Stimulated activated CD4-positive, alpha-beta T cell treated with anti-CD3 and anti-CD28 coated beads, TNF-alpha, amount 100 ng/mL, for 24 hours (primary cell): ENCODE results near the gene NUDT2.

Source experiments
- DNase-seq, 3 experiments: peaks; one replicate each; pipeline ENCODE4 v3.0.0-alpha.2; 2020; ENCODE audit warnings: low read depth in 3 of 3

NUDT2 gene

DNA sequence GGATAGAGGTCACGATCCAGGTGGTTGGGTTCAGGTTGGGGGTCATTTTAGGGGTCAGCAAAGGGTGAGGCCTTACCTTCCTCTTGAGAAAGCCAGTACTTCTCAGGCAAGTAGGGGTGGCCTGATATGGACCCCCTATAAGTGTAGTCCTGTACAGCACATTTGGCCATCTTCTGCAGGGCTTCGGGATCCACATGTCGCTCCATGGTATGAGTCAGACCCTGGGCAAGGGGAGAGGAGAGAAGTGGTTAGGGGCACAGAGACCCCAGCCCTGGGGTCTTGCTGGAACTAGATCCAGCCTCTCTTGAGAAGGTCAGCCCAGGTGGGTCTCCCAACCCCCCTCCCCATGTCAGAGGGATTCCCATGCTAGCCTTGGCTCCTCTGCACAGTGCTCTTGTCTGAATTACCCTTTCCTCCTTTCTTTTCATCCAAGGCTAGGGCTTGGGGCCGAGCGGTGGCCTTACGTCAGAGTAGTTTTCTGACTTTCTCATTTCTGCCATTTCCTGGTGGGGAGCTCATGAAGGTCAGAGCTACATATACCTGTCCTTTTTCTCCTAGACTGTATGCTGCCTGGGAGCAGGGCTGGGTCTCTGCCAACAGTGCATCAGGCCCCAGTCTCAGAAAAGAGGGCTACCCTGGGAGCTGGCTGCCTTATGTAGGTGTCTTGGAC, 56.3 kb downstream of the NUDT2 start:
- DNase-seq = no peak

DNA sequence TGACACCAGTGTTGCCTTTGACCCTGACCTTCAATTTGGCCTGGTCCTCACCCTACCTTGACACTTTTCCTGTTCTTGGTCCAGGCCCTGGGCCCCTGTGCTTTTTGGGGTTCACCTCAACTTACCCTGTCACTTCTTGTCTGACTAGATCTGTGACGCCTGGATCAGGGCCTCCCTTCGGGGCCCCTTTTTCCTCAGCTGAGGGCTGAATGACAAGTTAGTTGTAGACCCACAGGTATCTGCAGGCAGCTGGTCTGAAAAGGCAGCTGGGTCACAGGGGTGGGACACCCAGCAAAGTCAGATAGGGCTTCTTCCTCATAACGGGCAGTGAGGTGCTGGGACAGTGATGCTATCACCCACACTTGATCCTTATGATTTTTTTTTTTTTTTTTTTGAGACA, 57.3 kb downstream of the NUDT2 start:
- DNase-seq = no peak

- DNase-seq = no peak
Measured at GRCh38 chr9:34387239-34387638, 57.9 kb downstream of the NUDT2 start.

GRCh38 chr9:34392511-34392910, 63.1 kb downstream of the NUDT2 start:
- DNase-seq = no peak
